H1 (cell line): ENCODE data around the gene DMWD. TPM values are rescaled to one million over a fixed set of nuclear protein-coding genes. Genes with fewer than 3 reads are reported as not detected.

Source experiments
- CTCF ChIA-PET: fragments of 300-600 bp; sonication (Branson Sonifier 250); formaldehyde crosslinking; loops from one replicate; lab custom pipeline; 2021; ENCODE audit not compliant: partially characterized antibody; lab: Charles Lee
- POLR2A ChIA-PET: fragments of 300-600 bp; sonication (Branson Sonifier 250); formaldehyde crosslinking; loops from one replicate; lab custom pipeline; 2021; ENCODE audit warnings: inconsistent platforms; ENCODE audit not compliant: partially characterized antibody; lab: Charles Lee
- DNase-seq, 2 experiments: peaks; one replicate each; pipeline versions ENCODE4 v3.0.0 to v3.0.0-alpha.2; 2010 to 2022; ENCODE audit warnings: low spot score in 2 of 2, low read depth in 1 of 2, mixed read lengths in 1 of 2
- FAIRE-seq: peaks from 2 replicates; lab custom pipeline; 2011; peaks lifted over from hg19 to GRCh38; lab: Jason Lieb, UNC
- H2AFZ ChIP-seq: 2 replicates; pipeline ENCODE4 v1.8.1; 2012; ENCODE audit warnings: low read length, inconsistent platforms
- H2AK5ac ChIP-seq: 2 replicates; pipeline ENCODE4 v1.6.1; 2013; ENCODE audit warnings: low read depth, low read length
- H2BK120ac ChIP-seq: replicated peaks from 2 replicates; pipeline ENCODE3; 2013; ENCODE audit warnings: low read depth, low read length, inconsistent platforms
- H2BK12ac ChIP-seq: 2 replicates; pipeline ENCODE4 v1.6.1; 2013; ENCODE audit warnings: low read depth, low read length
- H2BK15ac ChIP-seq: 2 replicates; pipeline ENCODE4 v1.6.1; 2013; ENCODE audit warnings: low read length
- H2BK20ac ChIP-seq: 2 replicates; pipeline ENCODE4 v1.6.1; 2013; ENCODE audit warnings: low read length
- H2BK5ac ChIP-seq: 2 replicates; pipeline ENCODE4 v1.6.1; 2013; ENCODE audit warnings: low read depth, low read length
- H3K14ac ChIP-seq: 2 replicates; pipeline ENCODE4 v1.6.1; 2013; ENCODE audit warnings: inconsistent platforms; ENCODE audit not compliant: insufficient read length
- H3K18ac ChIP-seq: 2 replicates; pipeline ENCODE4 v1.6.1; 2013; ENCODE audit warnings: low read length; ENCODE audit errors: extremely low read depth
- H3K23ac ChIP-seq: 2 replicates; pipeline ENCODE4 v1.6.1; 2013; ENCODE audit warnings: inconsistent platforms; ENCODE audit not compliant: insufficient read length
- H3K23me2 ChIP-seq: 2 replicates; pipeline ENCODE4 v1.6.1; 2013; ENCODE audit warnings: low read depth, low read length
- H3K27ac ChIP-seq: 2 replicates; pipeline ENCODE4 v1.6.1; 2011; ENCODE audit warnings: low read depth, low read length, inconsistent platforms
- H3K27me3 ChIP-seq, 4 experiments: replicated peaks in 1 of 4; 1 replicate in 1 of 4; 2 replicates in 3 of 4; pipeline versions ENCODE4 v1.6.1 to v1.8.1; 2011 to 2013; ENCODE audit warnings: low read length in 3 of 4, mild to moderate bottlenecking in 3 of 4, inconsistent platforms in 2 of 4, mixed read lengths in 2 of 4, moderate library complexity in 1 of 4; ENCODE audit not compliant: control insufficient read depth in 3 of 4, insufficient read depth in 3 of 4; ENCODE audit errors: extremely low read depth in 1 of 4
- H3K36me3 ChIP-seq, 4 experiments: 2 replicates each; pipeline versions ENCODE4 v1.6.1 to v1.8.1; 2011 to 2013; ENCODE audit warnings: mild to moderate bottlenecking in 4 of 4, low read length in 3 of 4, moderate library complexity in 2 of 4, control low read depth in 1 of 4, inconsistent platforms in 1 of 4; ENCODE audit not compliant: insufficient read depth in 4 of 4, control insufficient read depth in 2 of 4
- H3K4ac ChIP-seq: replicated peaks from 2 replicates; pipeline ENCODE3; 2013; ENCODE audit warnings: low read length, low read depth, mixed read lengths, inconsistent platforms; ENCODE audit not compliant: insufficient read length
- H3K4me1 ChIP-seq, 4 experiments: replicated peaks in 1 of 4; 1 replicate in 1 of 4; 2 replicates in 3 of 4; pipeline versions ENCODE4 v1.6.1 to v1.8.1; 2011 to 2013; ENCODE audit warnings: low read length in 3 of 4, inconsistent platforms in 2 of 4, mixed read lengths in 1 of 4; ENCODE audit not compliant: insufficient read depth in 4 of 4, control insufficient read depth in 3 of 4
- H3K4me2 ChIP-seq, 2 experiments: 2 replicates each; pipeline versions ENCODE4 v1.6.1 to v1.8.1; 2011 to 2013; ENCODE audit warnings: low read depth in 2 of 2, low read length in 2 of 2, control low read depth in 1 of 2, inconsistent platforms in 1 of 2, mild to moderate bottlenecking in 1 of 2; ENCODE audit not compliant: insufficient read depth in 1 of 2
- H3K4me3 ChIP-seq, 4 experiments: fragments of 200-600, 300-600 bp in 1 of 4; sonication (generic), shearing (Covaris generic), sonication (Bioruptor Twin) in 1 of 4; 2 replicates each; pipeline versions ENCODE4 v1.5.1 to v1.8.1; 2011 to 2016; ENCODE audit warnings: low read length in 4 of 4, low read depth in 3 of 4, control low read depth in 2 of 4, inconsistent platforms in 2 of 4, mild to moderate bottlenecking in 2 of 4, mixed read lengths in 1 of 4, moderate library complexity in 1 of 4; ENCODE audit not compliant: insufficient read depth in 2 of 4; ENCODE audit errors: extremely low read depth in 1 of 4
- H3K56ac ChIP-seq: replicated peaks from 2 replicates; pipeline ENCODE3; 2013; ENCODE audit warnings: low read depth, mild to moderate bottlenecking, mixed read lengths, low read length, inconsistent platforms; ENCODE audit not compliant: insufficient read length
- H3K79me1 ChIP-seq: 2 replicates; pipeline ENCODE4 v1.6.1; 2013; ENCODE audit warnings: low read depth, low read length, control low read depth
- H3K79me2 ChIP-seq, 2 experiments: 2 replicates each; pipeline versions ENCODE4 v1.6.1 to v1.8.1; 2012 to 2013; ENCODE audit warnings: low read length in 2 of 2, mild to moderate bottlenecking in 2 of 2, inconsistent platforms in 1 of 2; ENCODE audit not compliant: insufficient read depth in 2 of 2, control insufficient read depth in 1 of 2
- H3K9ac ChIP-seq, 4 experiments: replicated peaks in 1 of 4; 1 replicate in 1 of 4; 2 replicates in 3 of 4; pipeline versions ENCODE4 v1.6.1 to v1.8.1; 2011 to 2013; ENCODE audit warnings: low read depth in 3 of 4, low read length in 3 of 4, control low read depth in 2 of 4, mild to moderate bottlenecking in 2 of 4, moderate library complexity in 2 of 4, inconsistent platforms in 1 of 4; ENCODE audit errors: extremely low read depth in 1 of 4
- H3K9me3 ChIP-seq, 2 experiments: 2 replicates each; pipeline versions ENCODE4 v1.6.1 to v1.8.1; 2012 to 2013; ENCODE audit warnings: mild to moderate bottlenecking in 2 of 2, moderate library complexity in 2 of 2, control low read depth in 1 of 2, inconsistent platforms in 1 of 2, low read depth in 1 of 2, low read length in 1 of 2, mixed read lengths in 1 of 2; ENCODE audit not compliant: insufficient read depth in 2 of 2
- H4K20me1 ChIP-seq, 2 experiments: replicated peaks in 1 of 2; 2 replicates each; pipeline versions ENCODE3 to v1.8.1; 2011 to 2013; ENCODE audit warnings: inconsistent platforms in 2 of 2, low read length in 2 of 2, mild to moderate bottlenecking in 1 of 2; ENCODE audit not compliant: insufficient read depth in 2 of 2, control insufficient read depth in 1 of 2
- H4K5ac ChIP-seq: 2 replicates; pipeline ENCODE4 v1.6.1; 2013; ENCODE audit warnings: low read length, low read depth, mixed read lengths, inconsistent platforms; ENCODE audit not compliant: insufficient read length
- H4K8ac ChIP-seq: 2 replicates; pipeline ENCODE4 v1.8.0; 2013; ENCODE audit warnings: mild to moderate bottlenecking, moderate library complexity, low read length, inconsistent platforms; ENCODE audit not compliant: insufficient read depth; ENCODE audit errors: extremely low read depth
- H4K91ac ChIP-seq: replicated peaks from 2 replicates; pipeline ENCODE3; 2013; ENCODE audit warnings: low read length, mixed read lengths, inconsistent platforms; ENCODE audit not compliant: insufficient read length
- CHD2 ChIP-seq: IDR thresholded peaks from 2 replicates; pipeline ENCODE4 v1.6.1; 2012; ENCODE audit warnings: low read length, improper control_type of control experiment
- GABPA ChIP-seq: IDR thresholded peaks from 2 replicates; pipeline ENCODE4 v1.6.1; 2011; ENCODE audit warnings: mild to moderate bottlenecking, low read length, moderate library complexity, borderline replicate concordance; ENCODE audit not compliant: insufficient read depth
- PHF8 ChIP-seq: fragments of 200-600 bp; sonication (generic); conservative IDR thresholded peaks from 2 replicates; pipeline ENCODE4 v1.7.1; 2012; ENCODE audit warnings: low read depth, mild to moderate bottlenecking, inconsistent platforms, low read length, moderate library complexity
- POLR2AphosphoS5 ChIP-seq: IDR thresholded peaks from 2 replicates; pipeline ENCODE4 v1.6.1; 2011; ENCODE audit warnings: low read depth, low read length
- RXRA ChIP-seq: IDR thresholded peaks from 2 replicates; pipeline ENCODE4 v1.6.1; 2011; ENCODE audit warnings: low read depth, mild to moderate bottlenecking, low read length, moderate library complexity; ENCODE audit not compliant: insufficient read depth
- SIN3A ChIP-seq, 2 experiments: IDR thresholded peaks in 1 of 2; conservative IDR thresholded peaks in 1 of 2; 2 replicates each; pipeline ENCODE4 v1.6.1; 2011 to 2012; ENCODE audit warnings: low read length in 2 of 2, improper control_type of control experiment in 1 of 2, low read depth in 1 of 2, mild to moderate bottlenecking in 1 of 2
- WGBS, 2 experiments: shearing (Covaris generic) in 1 of 2; methylation state at CpG; one replicate each; pipeline versions ENCODE4 v1.1.6 to v1.1.7; 2013 to 2015; ENCODE audit warnings: low lambda C conversion rate in 2 of 2, mixed read lengths in 2 of 2, inconsistent platforms in 1 of 2, low coverage in 1 of 2, missing lambda C conversion rate in 1 of 2; ENCODE audit not compliant: insufficient replicate concordance in 2 of 2, insufficient coverage in 1 of 2, insufficient read length in 1 of 2; ENCODE audit errors: extremely low coverage in 1 of 2, missing lambda C conversion rate in 1 of 2; 5-methylcytosine and 5-hydroxymethylcytosine counted together
- polyA plus RNA-seq, 7 experiments: library from polyadenylated mRNA; depleted of rRNA in 3 of 7; stranded (reverse) in 5 of 7; unstranded in 2 of 7; fragments of >200 nt in 5 of 7; fragments of 200-250 nt in 2 of 7; gene quantifications; 1 replicate in 5 of 7; 2 replicates in 1 of 7; 4 replicates in 1 of 7; pipeline versions ENCODE4 v1.2.1 to v1.2.3, GENCODE V29; 2011 to 2013; ENCODE audit warnings: missing spikeins in 2 of 7, mixed read lengths in 2 of 7
- total RNA-seq: library from RNA; stranded (reverse); fragmentation: NEBNext Ultra II Directional; extraction: Animal tissue kit (Norgen Biotek cat#: 25700); gene quantifications from 2 replicates; pipeline ENCODE4 v1.2.1, GENCODE V29; 2021
- TF ChIP-seq, protein P1 (sequence below): IDR thresholded peaks from 2 replicates; pipeline ENCODE4 v1.6.1; 2011; ENCODE audit warnings: low read depth, mild to moderate bottlenecking, low read length; ENCODE audit not compliant: insufficient read depth
- TF ChIP-seq, protein P2 (sequence below), 3 experiments: IDR thresholded peaks; 1 replicate in 2 of 3; 2 replicates in 1 of 3; pipeline versions ENCODE4 v1.5.1 to v1.6.1; 2011; ENCODE audit warnings: low read length in 3 of 3, mild to moderate bottlenecking in 3 of 3, inconsistent platforms in 2 of 3, low read depth in 1 of 3, moderate library complexity in 1 of 3; ENCODE audit not compliant: insufficient read depth in 1 of 3; ENCODE audit errors: control extremely low read depth in 1 of 3

The DMWD gene
- total and polyA plus RNA-seq, 2 of the 8 experiments (the other 6 are each of a cell fraction or from before 2014, with no cell fraction given): 13.6 to 41.0 TPM

DNA sequence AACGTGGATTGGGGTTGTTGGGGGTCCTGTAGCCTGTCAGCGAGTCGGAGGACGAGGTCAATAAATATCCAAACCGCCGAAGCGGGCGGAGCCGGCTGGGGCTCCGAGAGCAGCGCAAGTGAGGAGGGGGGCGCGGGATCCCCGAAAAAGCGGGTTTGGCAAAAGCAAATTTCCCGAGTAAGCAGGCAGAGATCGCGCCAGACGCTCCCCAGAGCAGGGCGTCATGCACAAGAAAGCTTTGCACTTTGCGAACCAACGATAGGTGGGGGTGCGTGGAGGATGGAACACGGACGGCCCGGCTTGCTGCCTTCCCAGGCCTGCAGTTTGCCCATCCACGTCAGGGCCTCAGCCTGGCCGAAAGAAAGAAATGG, 22.8 kb downstream of the DMWD start:
- peaks cover 0 to 2% (median 0%) of the 10 kb centered on the region in 4 experiments; a peak in 2 of 8 replicates for H3K36me3 ChIP-seq
- H3K9me3 ChIP-seq: no peaks in the 10 kb centered on the region
- no peak for FAIRE-seq
- peak overlapping the region; percentile 58; the same call in 1 of the 2 replicates for H4K8ac ChIP-seq
- H3K79me1 ChIP-seq: no peaks in the 10 kb centered on the region
- peaks cover 28% of the 10 kb centered on the region for H3K23me2 ChIP-seq
- no peak overlapping the region for H2AFZ ChIP-seq
- H3K4ac ChIP-seq: peak overlapping the region; percentile 16
- peak in 1 of 2 experiments; percentile 77 for DNase-seq
- peaks cover 4 to 27% (median 23%) of the 10 kb centered on the region in 4 experiments for H3K4me1 ChIP-seq
- peak overlapping the region; percentile 42 to 83 (median 78) for H3K4me3 ChIP-seq
- H3K79me2 ChIP-seq: no peaks in the 10 kb centered on the region
- peak overlapping the region; percentile 61 to 99 for H3K4me2 ChIP-seq
- peak overlapping the region; percentile 21 for H2BK120ac ChIP-seq
- no peak overlapping the region for H3K23ac ChIP-seq
- peak overlapping the region; percentile 78; the same call in 1 of the 2 replicates for H3K27ac ChIP-seq
- H2BK12ac ChIP-seq: no peak overlapping the region
- H3K9ac ChIP-seq: peak overlapping the region; percentile 51 to 83 (median 78)
- H2AK5ac ChIP-seq: no peak overlapping the region
- H2BK15ac ChIP-seq: peak overlapping the region; percentile 19; the same call in 1 of the 2 replicates
- ChIA-PET CTCF (interaction anchor here (0.6 to 6.7 kb wide), 23 partner anchors 11 to 656 kb away, joined by 3 to 55 read pairs (median 5); partner anchors contain the start of genes DMPK, DMWD, FBXO46 and RSPH6A), POLR2A (interaction anchor here (0.6 to 16.2 kb wide), 29 partner anchors 8 to 332 kb away, joined by 3 to 284 read pairs (median 6); partner anchors contain the start of genes DMPK, DMWD, FBXO46 and IRF2BP1)
- no peak overlapping the region for H3K14ac ChIP-seq
- peak overlapping the region; percentile 88; the same call in 1 of the 2 replicates for H3K18ac ChIP-seq
- peak overlapping the region; percentile 6 for H4K91ac ChIP-seq
- H4K5ac ChIP-seq: peak overlapping the region; percentile 8
- H2BK20ac ChIP-seq: no peak overlapping the region
- H2BK5ac ChIP-seq: peak overlapping the region; percentile 71; the same call in 1 of the 2 replicates
- peaks cover 0 to 3% of the 10 kb centered on the region in 2 experiments for H4K20me1 ChIP-seq
- no peaks in the 10 kb centered on the region for H3K27me3 ChIP-seq
- H3K56ac ChIP-seq: peak overlapping the region; percentile 16
- 2% methylated on average over 25 of the region's 28 CpGs; no CpG with 5 or more reads in 1 of the 2 experiments for WGBS, 2 experiments
- TF ChIP-seq CHD2 (no peak), POLR2AphosphoS5 (peak; percentile 54), RXRA (no peak), GABPA (no peak), PHF8 (0 out of 2 replicates have a peak, but pooled peaks have one; percentile 16), SIN3A (conservative IDR thresholded peaks at IDR 0.05 in 1 of 2, IDR thresholded peaks at IDR 0.05 in 1 of 2; ENCODE audit: low read depth in 1 of 2, low read length in 2 of 2) (peak in 1 of 2 experiments; percentile 71; a peak in 1 of 4 replicates)
- TF ChIP-seq, protein P1, sequence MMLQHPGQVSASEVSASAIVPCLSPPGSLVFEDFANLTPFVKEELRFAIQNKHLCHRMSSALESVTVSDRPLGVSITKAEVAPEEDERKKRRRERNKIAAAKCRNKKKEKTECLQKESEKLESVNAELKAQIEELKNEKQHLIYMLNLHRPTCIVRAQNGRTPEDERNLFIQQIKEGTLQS: no peak
- TF ChIP-seq, protein P2, sequence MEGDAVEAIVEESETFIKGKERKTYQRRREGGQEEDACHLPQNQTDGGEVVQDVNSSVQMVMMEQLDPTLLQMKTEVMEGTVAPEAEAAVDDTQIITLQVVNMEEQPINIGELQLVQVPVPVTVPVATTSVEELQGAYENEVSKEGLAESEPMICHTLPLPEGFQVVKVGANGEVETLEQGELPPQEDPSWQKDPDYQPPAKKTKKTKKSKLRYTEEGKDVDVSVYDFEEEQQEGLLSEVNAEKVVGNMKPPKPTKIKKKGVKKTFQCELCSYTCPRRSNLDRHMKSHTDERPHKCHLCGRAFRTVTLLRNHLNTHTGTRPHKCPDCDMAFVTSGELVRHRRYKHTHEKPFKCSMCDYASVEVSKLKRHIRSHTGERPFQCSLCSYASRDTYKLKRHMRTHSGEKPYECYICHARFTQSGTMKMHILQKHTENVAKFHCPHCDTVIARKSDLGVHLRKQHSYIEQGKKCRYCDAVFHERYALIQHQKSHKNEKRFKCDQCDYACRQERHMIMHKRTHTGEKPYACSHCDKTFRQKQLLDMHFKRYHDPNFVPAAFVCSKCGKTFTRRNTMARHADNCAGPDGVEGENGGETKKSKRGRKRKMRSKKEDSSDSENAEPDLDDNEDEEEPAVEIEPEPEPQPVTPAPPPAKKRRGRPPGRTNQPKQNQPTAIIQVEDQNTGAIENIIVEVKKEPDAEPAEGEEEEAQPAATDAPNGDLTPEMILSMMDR (IDR thresholded peaks at IDR 0.05; ENCODE audit: control extremely low read depth in 1 of 3, insufficient read depth in 1 of 3, low read depth in 1 of 3, low read length in 3 of 3): no peak
